Lung (tissue), 12 donors: ENCODE measurements around the gene SP5. TPM values are rescaled to one million over a fixed set of nuclear protein-coding genes. Genes with fewer than 3 reads are reported as not detected.

Source experiments
- ATAC-seq: fragments of 200-7000 bp; cut with Tn5 transposase; one replicate; pipeline ENCODE4 v1.9.1; 2020; ENCODE audit warnings: moderate number of reproducible peaks; ENCODE audit not compliant: insufficient read depth, low FRiP score
- DNase-seq, 3 donors: peaks; one replicate each; pipeline ENCODE4 v3.0.0-alpha.2; 2013 to 2017
- H3K27ac ChIP-seq, 2 donors: one replicate each; pipeline ENCODE4 v1.5.1; 2013; ENCODE audit warnings: mild to moderate bottlenecking in 2 of 2, moderate library complexity in 2 of 2, control low read depth in 1 of 2, inconsistent platforms in 1 of 2, low read depth in 1 of 2, low read length in 1 of 2
- H3K27me3 ChIP-seq, 3 donors: one replicate each; pipeline ENCODE4 v1.5.1; 2013; ENCODE audit warnings: low read length in 2 of 3; ENCODE audit not compliant: control insufficient read depth in 3 of 3, insufficient read depth in 3 of 3
- H3K36me3 ChIP-seq, 4 donors: one replicate each; pipeline ENCODE4 v1.5.1; 2013; ENCODE audit warnings: low read length in 4 of 4, mild to moderate bottlenecking in 1 of 4, moderate library complexity in 1 of 4; ENCODE audit not compliant: control insufficient read depth in 4 of 4, insufficient read depth in 4 of 4
- H3K4me1 ChIP-seq, 5 donors: one replicate each; pipeline ENCODE4 v1.5.1; 2013; ENCODE audit warnings: low read length in 5 of 5, mild to moderate bottlenecking in 2 of 5, moderate library complexity in 1 of 5; ENCODE audit not compliant: control insufficient read depth in 5 of 5, insufficient read depth in 5 of 5
- H3K4me3 ChIP-seq: one replicate; pipeline ENCODE4 v1.5.1; 2013; ENCODE audit warnings: mild to moderate bottlenecking, control low read depth, moderate library complexity
- H3K9ac ChIP-seq, 2 donors: one replicate each; pipeline ENCODE4 v1.5.1; 2013; ENCODE audit warnings: low read length in 2 of 2, control low read depth in 1 of 2; ENCODE audit not compliant: insufficient read depth in 1 of 2
- H3K9me3 ChIP-seq, 4 donors: one replicate each; pipeline ENCODE4 v1.5.1; 2013; ENCODE audit warnings: low read length in 3 of 4, mild to moderate bottlenecking in 1 of 4, moderate library complexity in 1 of 4; ENCODE audit not compliant: control insufficient read depth in 4 of 4, insufficient read depth in 3 of 4
- WGBS, 2 donors: extraction: QIAGEN DNeasy Blood & Tissue Kit; methylation state at CpG; one replicate each; pipeline ENCODE4 v1.1.7; 2013; 5-methylcytosine and 5-hydroxymethylcytosine counted together
- polyA plus RNA-seq, 2 donors: library from polyadenylated mRNA; stranded (reverse); fragments of 200-250 nt; gene quantifications; one replicate each; pipeline ENCODE4 v1.2.1, GENCODE V29; 2013
- total RNA-seq, 2 donors: library from RNA; depleted of rRNA in 1 of 2; stranded (reverse); fragments of >200 nt in 1 of 2; gene quantifications; one replicate each; pipeline ENCODE4 v1.2.1, GENCODE V29; 2014 to 2021
- TF ChIP-seq, protein P1 (sequence below): IDR thresholded peaks from 2 replicates; pipeline ENCODE4 v1.5.1; 2012; ENCODE audit warnings: mild to moderate bottlenecking; ENCODE audit errors: control extremely low read depth, extremely low read depth
- donor health status: control.
- donor health status: control.
- donor health status: Bipolar disorder and iron deficiency.
- donor health status: healthy.
- donor health status: DM: yes; HTN: yes; CAD: no.

Gene SP5
- total and polyA plus RNA-seq, 4 donors: 0.45 to 5.2 (median 2.9) TPM

DNA sequence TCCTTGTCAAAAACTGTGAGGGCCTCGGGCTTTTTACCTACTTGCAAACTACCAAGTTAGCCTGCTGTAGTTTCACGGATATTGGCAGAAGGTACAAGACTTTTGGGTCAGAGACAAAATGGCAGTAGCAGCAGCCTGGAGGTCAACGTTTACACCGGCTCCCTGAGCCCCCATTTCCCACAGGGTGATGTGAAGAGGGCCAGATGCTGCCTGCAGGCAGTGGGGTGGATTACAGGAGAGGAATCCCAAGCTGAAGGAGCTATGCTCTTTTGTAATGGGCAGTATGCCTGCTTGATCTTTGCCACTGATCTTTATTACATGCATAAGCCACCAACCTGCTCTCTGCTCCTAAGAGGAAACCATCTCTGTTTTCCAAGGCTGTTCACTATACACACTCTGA lies 29.5 kb upstream of the SP5 start:
- H3K9ac ChIP-seq: no peak overlapping the region
- ATAC-seq: no peak
- no peaks in the 10 kb centered on the region for H3K27me3 ChIP-seq
- no peak overlapping the region for H3K27ac ChIP-seq
- no peak for DNase-seq
- WGBS, 2 donors: 68 to 83% methylated on average over 4 of the region's 4 CpGs
- no peaks in the 10 kb centered on the region for H3K36me3 ChIP-seq
- TF ChIP-seq, protein P1, sequence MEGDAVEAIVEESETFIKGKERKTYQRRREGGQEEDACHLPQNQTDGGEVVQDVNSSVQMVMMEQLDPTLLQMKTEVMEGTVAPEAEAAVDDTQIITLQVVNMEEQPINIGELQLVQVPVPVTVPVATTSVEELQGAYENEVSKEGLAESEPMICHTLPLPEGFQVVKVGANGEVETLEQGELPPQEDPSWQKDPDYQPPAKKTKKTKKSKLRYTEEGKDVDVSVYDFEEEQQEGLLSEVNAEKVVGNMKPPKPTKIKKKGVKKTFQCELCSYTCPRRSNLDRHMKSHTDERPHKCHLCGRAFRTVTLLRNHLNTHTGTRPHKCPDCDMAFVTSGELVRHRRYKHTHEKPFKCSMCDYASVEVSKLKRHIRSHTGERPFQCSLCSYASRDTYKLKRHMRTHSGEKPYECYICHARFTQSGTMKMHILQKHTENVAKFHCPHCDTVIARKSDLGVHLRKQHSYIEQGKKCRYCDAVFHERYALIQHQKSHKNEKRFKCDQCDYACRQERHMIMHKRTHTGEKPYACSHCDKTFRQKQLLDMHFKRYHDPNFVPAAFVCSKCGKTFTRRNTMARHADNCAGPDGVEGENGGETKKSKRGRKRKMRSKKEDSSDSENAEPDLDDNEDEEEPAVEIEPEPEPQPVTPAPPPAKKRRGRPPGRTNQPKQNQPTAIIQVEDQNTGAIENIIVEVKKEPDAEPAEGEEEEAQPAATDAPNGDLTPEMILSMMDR: no peak
- H3K4me1 ChIP-seq: no peaks in the 10 kb centered on the region
- H3K4me3 ChIP-seq: no peak overlapping the region
- no peaks in the 10 kb centered on the region for H3K9me3 ChIP-seq

DNA sequence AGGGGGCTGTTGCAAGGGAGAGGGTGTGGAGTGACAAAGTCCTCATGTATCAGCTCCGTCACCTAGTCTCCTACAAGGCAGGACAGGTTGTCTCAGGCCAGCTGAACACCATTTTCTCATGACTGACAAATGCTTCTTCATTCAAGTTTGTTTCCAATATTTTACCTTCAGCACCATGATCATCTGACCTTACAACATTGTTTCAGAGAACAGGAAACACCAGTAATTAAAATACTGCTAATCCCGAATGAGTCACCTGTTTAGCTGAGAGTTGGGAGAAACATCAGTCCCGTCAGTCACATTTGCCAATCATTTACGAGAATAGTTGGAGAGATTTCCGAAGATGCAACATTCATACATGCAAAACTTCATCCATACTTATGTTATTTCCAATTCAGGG lies 25.7 kb upstream of the SP5 start:
- ATAC-seq (no peak), DNase-seq (no peak)
- no peaks in the 10 kb centered on the region for H3K36me3 ChIP-seq
- no peak overlapping the region for H3K9ac ChIP-seq
- H3K4me3 ChIP-seq: no peak overlapping the region
- H3K9me3 ChIP-seq: no peaks in the 10 kb centered on the region
- no peaks in the 10 kb centered on the region for H3K27me3 ChIP-seq
- H3K4me1 ChIP-seq: no peaks in the 10 kb centered on the region
- WGBS, 2 donors: 90 to 92% methylated on average over 5 of the region's 5 CpGs
- TF ChIP-seq, protein P1: no peak
- H3K27ac ChIP-seq: no peak overlapping the region

DNA sequence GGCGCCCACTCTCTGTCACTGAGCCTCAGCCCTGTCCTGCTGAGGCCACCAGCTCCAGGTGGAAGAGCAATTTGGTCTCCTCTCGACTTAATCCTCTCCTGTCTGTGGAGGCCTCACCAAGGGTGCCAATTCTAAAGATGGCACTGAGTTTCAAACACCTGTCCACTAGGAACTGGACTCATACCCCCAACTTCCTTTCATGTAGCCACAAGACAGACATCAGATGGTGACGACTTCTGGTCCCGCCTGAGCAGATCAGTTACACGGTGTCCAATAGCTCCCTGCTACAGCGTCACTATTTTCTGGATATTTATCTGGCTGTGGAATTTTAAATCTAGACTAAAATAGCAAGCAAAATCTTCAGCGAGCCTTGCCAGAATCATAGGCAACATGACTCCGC lies 24.5 kb upstream of the SP5 start:
- Histone ChIP-seq H3K4me1 (peaks cover 0 to 8% (median 0%) of the 10 kb centered on the region in 5 donors), H3K9ac (no peak overlapping the region), H3K27ac (no peak overlapping the region), H3K4me3 (no peak overlapping the region), H3K36me3 (no peaks in the 10 kb centered on the region), H3K9me3 (no peaks in the 10 kb centered on the region), H3K27me3 (no peaks in the 10 kb centered on the region)
- TF ChIP-seq, protein P1: no peak
- ATAC-seq (no peak), DNase-seq (no peak)
- 80 to 81% methylated on average over 8 of the region's 8 CpGs for WGBS, 2 donors

DNA sequence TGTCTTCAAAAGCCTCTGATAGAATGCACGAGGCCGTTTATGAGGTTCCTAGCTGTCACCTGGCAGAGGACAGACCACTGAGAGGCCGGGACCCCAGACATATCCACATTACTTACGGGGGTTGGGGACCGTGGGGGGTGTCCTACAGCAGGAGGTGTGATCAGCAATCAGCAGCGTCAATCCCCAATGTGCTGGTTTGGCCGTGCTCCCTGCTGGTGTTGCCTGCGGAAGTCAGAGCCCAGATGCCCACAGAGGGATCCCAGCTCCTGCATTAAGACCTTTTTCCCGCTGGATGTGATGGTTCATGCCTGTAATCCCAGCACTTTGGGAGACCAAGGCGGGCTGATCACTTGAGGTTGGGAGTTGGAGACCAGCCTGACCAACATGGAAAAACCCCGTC lies 20.8 kb upstream of the SP5 start:
- DNase-seq (no peak), ATAC-seq (no peak)
- Histone ChIP-seq H3K9ac (no peak overlapping the region), H3K4me1 (peaks cover 0 to 8% (median 0%) of the 10 kb centered on the region in 5 donors), H3K27ac (no peak overlapping the region), H3K36me3 (no peaks in the 10 kb centered on the region), H3K9me3 (no peaks in the 10 kb centered on the region), H3K4me3 (no peak overlapping the region), H3K27me3 (no peaks in the 10 kb centered on the region)
- 80 to 81% methylated on average over 11 of the region's 11 CpGs for WGBS, 2 donors
- TF ChIP-seq, protein P1: no peak
